B cell (primary cell): ENCODE results near the gene MSH3. TPM values are rescaled to one million over a fixed set of nuclear protein-coding genes. Genes with fewer than 3 reads are reported as not detected.
"Not testable (repeated sequence)": the region's sequence is repeated elsewhere in the genome, so short reads cannot be mapped to it uniquely, and the experiment has no call there.

ENCODE experiments used
- ATAC-seq: fragments of 200-7000 bp; cut with Tn5 transposase; one replicate; pipeline ENCODE4 v1.10.0; 2021; ENCODE audit warnings: low read depth, mild to moderate bottlenecking, moderate number of reproducible peaks, moderate library complexity
- CTCF ChIA-PET: fragments of 350-600 bp; sonication (Branson Sonifier 250); formaldehyde crosslinking; loops from one replicate; lab custom pipeline; 2021; ENCODE audit warnings: antibody characterized with exemption, inconsistent platforms; lab: Charles Lee
- POLR2A ChIA-PET: fragments of 350-600 bp; sonication (Branson Sonifier 250); formaldehyde crosslinking; loops from one replicate; lab custom pipeline; 2021; ENCODE audit warnings: antibody characterized with exemption; lab: Charles Lee
- DNase-seq: peaks from one replicate; pipeline ENCODE4 v3.0.0; 2013
- H2AFZ ChIP-seq: 2 replicates; pipeline ENCODE4 v1.6.1; 2012; ENCODE audit warnings: mild to moderate bottlenecking, low read depth, low read length; ENCODE audit not compliant: insufficient read depth, poor library complexity, severe bottlenecking
- H3K27ac ChIP-seq, 2 donors: 1 replicate in 1 of 2; 2 replicates in 1 of 2; pipeline ENCODE4 v1.5.1; 2012 to 2013; ENCODE audit warnings: low read length in 2 of 2, mild to moderate bottlenecking in 2 of 2, moderate library complexity in 1 of 2
- H3K27me3 ChIP-seq, 4 experiments: fragments of 200-600 bp in 1 of 4; sonication (generic) in 1 of 4; replicated peaks in 1 of 4; 1 replicate in 2 of 4; 2 replicates in 2 of 4; pipeline versions ENCODE4 v1.6.1 to v1.7.0; 2013 to 2016; ENCODE audit warnings: low read length in 3 of 4, mild to moderate bottlenecking in 2 of 4, mixed read lengths in 1 of 4, moderate library complexity in 1 of 4; ENCODE audit not compliant: insufficient read depth in 4 of 4, control insufficient read depth in 3 of 4; ENCODE audit errors: control extremely low read depth in 1 of 4
- H3K36me3 ChIP-seq, 2 experiments: replicated peaks in 1 of 2; 1 replicate in 1 of 2; 2 replicates in 1 of 2; pipeline versions ENCODE4 v1.6.1 to v1.7.1; 2013; ENCODE audit warnings: low read length in 1 of 2; ENCODE audit not compliant: insufficient read depth in 2 of 2, control insufficient read depth in 1 of 2; ENCODE audit errors: control extremely low read depth in 1 of 2, extremely low read depth in 1 of 2
- H3K4me1 ChIP-seq, 2 donors: fragments of 200-600 bp in 1 of 2; sonication (generic) in 1 of 2; 1 replicate in 1 of 2; 2 replicates in 1 of 2; pipeline versions ENCODE4 v1.5.1 to v1.6.1; 2013 to 2017; ENCODE audit warnings: low read length in 2 of 2; ENCODE audit not compliant: control insufficient read depth in 2 of 2, insufficient read depth in 2 of 2
- H3K4me2 ChIP-seq: replicated peaks from 2 replicates; pipeline ENCODE3; 2012; ENCODE audit warnings: mild to moderate bottlenecking, low read depth, low read length; ENCODE audit not compliant: poor library complexity, severe bottlenecking
- H3K4me3 ChIP-seq, 5 experiments: fragments of 200-600 bp in 1 of 5; sonication (generic) in 1 of 5; 1 replicate in 3 of 5; 2 replicates in 2 of 5; pipeline versions ENCODE4 v1.5.1 to v1.7.0; 2011 to 2016; ENCODE audit warnings: low read length in 4 of 5, mild to moderate bottlenecking in 4 of 5, low read depth in 2 of 5, control low read depth in 1 of 5, moderate library complexity in 1 of 5; ENCODE audit not compliant: insufficient read depth in 1 of 5; ENCODE audit errors: control extremely low read depth in 1 of 5, extremely low read depth in 1 of 5
- H3K79me2 ChIP-seq: fragments of 200-600 bp; sonication (generic); one replicate; pipeline ENCODE4 v1.6.0; 2016; ENCODE audit warnings: low read length; ENCODE audit not compliant: control insufficient read depth, insufficient read depth
- H3K9ac ChIP-seq: fragments of 200-600 bp; sonication (generic); 2 replicates; pipeline ENCODE4 v1.6.1; 2017; ENCODE audit warnings: mild to moderate bottlenecking, low read length, moderate library complexity
- H3K9me3 ChIP-seq, 3 donors: one replicate each; pipeline versions ENCODE4 v1.6.1 to v1.7.1; 2013; ENCODE audit warnings: low read length in 2 of 3; ENCODE audit not compliant: control insufficient read depth in 2 of 3, insufficient read depth in 1 of 3; ENCODE audit errors: control extremely low read depth in 1 of 3
- H4K20me1 ChIP-seq: 2 replicates; pipeline ENCODE4 v1.6.0; 2012; ENCODE audit warnings: mild to moderate bottlenecking, low read length; ENCODE audit not compliant: insufficient read depth, control insufficient read depth, poor library complexity, severe bottlenecking
- H3K27ac Mint-ChIP-seq: one replicate; pipeline ENCODE4 v1.8.0; 2021; ENCODE audit warnings: mixed read lengths
- H3K27me3 Mint-ChIP-seq: one replicate; pipeline ENCODE4 v1.8.0; 2021; ENCODE audit warnings: mixed read lengths
- H3K4me1 Mint-ChIP-seq: one replicate; pipeline ENCODE4 v1.8.0; 2021; ENCODE audit warnings: mixed read lengths
- H3K4me3 Mint-ChIP-seq: one replicate; pipeline ENCODE4 v1.8.0; 2021; ENCODE audit warnings: mixed read lengths
- H3K9me3 Mint-ChIP-seq: one replicate; pipeline ENCODE4 v1.8.0; 2022; ENCODE audit warnings: mixed read lengths; ENCODE audit not compliant: insufficient read depth
- EZH2 ChIP-seq: IDR thresholded peaks from 2 replicates; pipeline ENCODE4 v1.6.1; 2012; ENCODE audit warnings: borderline replicate concordance, low read depth, mild to moderate bottlenecking, moderate library complexity, low read length; ENCODE audit not compliant: insufficient read depth, poor library complexity, severe bottlenecking
- WGBS: methylation state at CpG from one replicate; pipeline ENCODE4 v1.1.5; 2013; ENCODE audit warnings: missing lambda C conversion rate; ENCODE audit not compliant: insufficient coverage; 5-methylcytosine and 5-hydroxymethylcytosine counted together
- intact Hi-C: fragments of 100-400 bp; cut with micrococcal nuclease; formaldehyde crosslinking; loops from one replicate; pipeline ENCODE4 v1.10.0; 2022
- polyA plus RNA-seq: library from polyadenylated mRNA; depleted of rRNA; stranded (reverse); fragments of >200 nt; gene quantifications from 2 replicates; pipeline ENCODE4 v1.2.3, GENCODE V29; 2012
- total RNA-seq, 2 donors: library from RNA; stranded (reverse); fragments of 120-200 nt in 1 of 2; gene quantifications; 1 replicate in 1 of 2; 2 replicates in 1 of 2; pipeline versions ENCODE4 v1.2.3 to v1.2.4, GENCODE V29; 2013 to 2022
- TF ChIP-seq, protein P1 (sequence below): fragments of 200-600 bp; IDR thresholded peaks from one replicate; pipeline ENCODE4 v1.8.0; 2022; ENCODE audit warnings: antibody characterized with exemption, mild to moderate bottlenecking

Gene MSH3
- total and polyA plus RNA-seq, 2 donors (not counting 1 experiment from before 2014, with no cell fraction given), result 3.5 to 26.3 TPM

DNA sequence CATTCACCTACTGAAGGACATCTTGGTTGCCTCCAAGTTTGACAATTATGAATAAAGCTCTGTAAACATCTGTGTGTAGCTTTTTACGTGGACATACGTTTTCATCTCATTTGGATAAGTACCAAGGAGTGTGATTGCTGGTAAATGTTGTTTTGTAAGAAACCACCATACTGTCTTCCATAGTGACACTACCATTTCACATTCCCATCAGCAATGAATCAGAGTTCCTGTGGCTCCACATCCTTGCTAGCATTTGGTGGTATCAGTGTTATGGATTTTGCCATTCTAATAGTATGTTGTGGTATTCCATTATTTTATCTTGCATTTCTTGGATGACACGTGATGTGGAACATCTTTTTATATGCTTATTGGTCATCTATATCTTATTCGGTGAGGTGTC lies 227.3 kb downstream of the MSH3 start:
- ChIA-PET CTCF (no interaction called here), POLR2A (no interaction called here)
- H3K4me2 ChIP-seq, result no peak overlapping the region
- Mint-ChIP-seq H3K9me3 (no peaks in the 10 kb centered on the region), H3K4me3 (no peak overlapping the region), H3K4me1 (peaks cover 2% of the 10 kb centered on the region), H3K27ac (no peak overlapping the region), H3K27me3 (no peaks in the 10 kb centered on the region)
- H3K4me3 ChIP-seq, result no peak overlapping the region
- ATAC-seq, result no peak
- no peaks in the 10 kb centered on the region for H3K4me1 ChIP-seq
- no peaks in the 10 kb centered on the region for H3K9me3 ChIP-seq
- DNase-seq, result no peak
- no peak for TF ChIP-seq EZH2
- TF ChIP-seq, protein P1, sequence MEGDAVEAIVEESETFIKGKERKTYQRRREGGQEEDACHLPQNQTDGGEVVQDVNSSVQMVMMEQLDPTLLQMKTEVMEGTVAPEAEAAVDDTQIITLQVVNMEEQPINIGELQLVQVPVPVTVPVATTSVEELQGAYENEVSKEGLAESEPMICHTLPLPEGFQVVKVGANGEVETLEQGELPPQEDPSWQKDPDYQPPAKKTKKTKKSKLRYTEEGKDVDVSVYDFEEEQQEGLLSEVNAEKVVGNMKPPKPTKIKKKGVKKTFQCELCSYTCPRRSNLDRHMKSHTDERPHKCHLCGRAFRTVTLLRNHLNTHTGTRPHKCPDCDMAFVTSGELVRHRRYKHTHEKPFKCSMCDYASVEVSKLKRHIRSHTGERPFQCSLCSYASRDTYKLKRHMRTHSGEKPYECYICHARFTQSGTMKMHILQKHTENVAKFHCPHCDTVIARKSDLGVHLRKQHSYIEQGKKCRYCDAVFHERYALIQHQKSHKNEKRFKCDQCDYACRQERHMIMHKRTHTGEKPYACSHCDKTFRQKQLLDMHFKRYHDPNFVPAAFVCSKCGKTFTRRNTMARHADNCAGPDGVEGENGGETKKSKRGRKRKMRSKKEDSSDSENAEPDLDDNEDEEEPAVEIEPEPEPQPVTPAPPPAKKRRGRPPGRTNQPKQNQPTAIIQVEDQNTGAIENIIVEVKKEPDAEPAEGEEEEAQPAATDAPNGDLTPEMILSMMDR, result no peak
- no peaks in the 10 kb centered on the region for H3K79me2 ChIP-seq
- H2AFZ ChIP-seq, result no peak overlapping the region
- H3K36me3 ChIP-seq, result peaks cover 4 to 6% of the 10 kb centered on the region in 2 experiments
- H3K27me3 ChIP-seq, result no peaks in the 10 kb centered on the region
- H3K9ac ChIP-seq, result no peak overlapping the region
- H3K27ac ChIP-seq, result no peak overlapping the region
- intact Hi-C loops, result no loop called here
- H4K20me1 ChIP-seq, result no peaks in the 10 kb centered on the region
- WGBS, result no CpG with 5 or more reads among the region's 4 CpGs

DNA sequence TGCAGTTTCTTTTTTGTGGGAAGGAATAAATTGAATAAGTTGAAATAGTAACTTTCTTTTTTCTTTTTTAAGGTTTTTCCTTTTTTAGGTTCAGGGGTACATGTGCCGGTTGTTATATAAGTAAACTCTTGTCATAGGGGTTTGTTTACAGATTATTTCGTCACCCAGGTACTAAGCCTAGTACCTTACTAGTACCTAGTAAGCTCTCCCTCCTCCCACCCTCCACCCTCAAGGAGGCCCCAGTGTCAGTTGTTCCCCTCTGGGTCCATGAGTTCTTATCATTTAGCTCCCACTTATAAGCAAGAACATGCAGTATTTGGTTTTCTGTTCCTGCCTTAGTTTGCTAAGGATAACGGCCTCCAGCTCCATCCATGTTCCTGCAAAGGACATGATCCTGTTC lies 228.9 kb downstream of the MSH3 start:
- H3K36me3 ChIP-seq, CTCF ChIA-PET, H3K27ac ChIP-seq, H3K79me2 ChIP-seq, H4K20me1 ChIP-seq, H2AFZ ChIP-seq, POLR2A ChIA-PET, H3K4me3 Mint-ChIP-seq, H3K4me3 ChIP-seq, H3K27ac Mint-ChIP-seq, H3K4me1 Mint-ChIP-seq, H3K4me2 ChIP-seq, H3K9me3 Mint-ChIP-seq, ATAC-seq, H3K27me3 Mint-ChIP-seq, intact Hi-C loops, H3K27me3 ChIP-seq, H3K9me3 ChIP-seq, DNase-seq, H3K9ac ChIP-seq, H3K4me1 ChIP-seq: not testable (repeated sequence)
- WGBS, result no CpG with 5 or more reads among the region's 3 CpGs
